Rectal smooth muscle tissue (tissue), 1 donor: ENCODE results near the gene RNF115.

Experiments
- H3K27ac ChIP-seq: one replicate; pipeline ENCODE4 v1.7.0; 2013; ENCODE audit warnings: low read depth, low read length, inconsistent platforms
- H3K27me3 ChIP-seq: one replicate; pipeline ENCODE4 v1.7.0; 2013; ENCODE audit warnings: low read length; ENCODE audit not compliant: control insufficient read depth, insufficient read depth
- H3K36me3 ChIP-seq: one replicate; pipeline ENCODE4 v1.7.0; 2013; ENCODE audit warnings: low read length; ENCODE audit not compliant: control insufficient read depth, insufficient read depth
- H3K4me1 ChIP-seq: one replicate; pipeline ENCODE4 v1.7.0; 2013; ENCODE audit warnings: low read length; ENCODE audit not compliant: control insufficient read depth, insufficient read depth
- H3K4me3 ChIP-seq: one replicate; pipeline ENCODE4 v1.7.0; 2013; ENCODE audit warnings: low read length
- H3K9ac ChIP-seq: one replicate; pipeline ENCODE4 v1.7.0; 2013; ENCODE audit warnings: low read length

Gene RNF115

GRCh38 chr1:145823565-145824498, at the start of gene RNF115, which contains the start of gene POLR3C:
Gene RNF115 (minus strand): TSS chr1:145824095. CDS start chr1:145823873, 222 bp downstream.
Gene POLR3C (plus strand): TSS chr1:145824200. CDS start chr1:145825777, 1,577 bp downstream.
- Histone ChIP-seq H3K4me1 (peaks cover 3% of the 10 kb centered on the region), H3K4me3 (peak within 1 kb of the TSS; percentile 97), H3K27ac (peak within 1 kb of the TSS; percentile 76), H3K36me3 (peaks cover 18% of the 10 kb centered on the region), H3K27me3 (no peaks in the 10 kb centered on the region), H3K9ac (peak within 1 kb of the TSS; percentile 83)

- H3K27ac ChIP-seq: peak overlapping the region; percentile 83
- peak overlapping the region; percentile 51 for H3K4me3 ChIP-seq
- no peaks in the 10 kb centered on the region for H3K36me3 ChIP-seq
- no peaks in the 10 kb centered on the region for H3K27me3 ChIP-seq
- peak overlapping the region; percentile 1 for H3K9ac ChIP-seq
- H3K4me1 ChIP-seq: peaks cover 4% of the 10 kb centered on the region
Observed at GRCh38 chr1:145871994-145872924, 48.4 kb upstream of the RNF115 start.

- H3K4me3 ChIP-seq: no peak overlapping the region
- H3K27ac ChIP-seq: no peak overlapping the region
- peaks cover 4% of the 10 kb centered on the region for H3K4me1 ChIP-seq
Observed at GRCh38 chr1:145868232-145868631, 44.3 kb upstream of the RNF115 start.

GRCh38 chr1:145863282-145864018, 39.6 kb upstream of the RNF115 start:
- Histone ChIP-seq H3K9ac (no peak overlapping the region), H3K27me3 (no peaks in the 10 kb centered on the region), H3K4me3 (no peak overlapping the region), H3K36me3 (no peaks in the 10 kb centered on the region), H3K27ac (no peak overlapping the region), H3K4me1 (peaks cover 5% of the 10 kb centered on the region)

More at GRCh38 chr1:145868232-145868631, 44.3 kb upstream of the RNF115 start:
- Histone ChIP-seq H3K36me3 (no peaks in the 10 kb centered on the region), H3K27me3 (no peaks in the 10 kb centered on the region), H3K9ac (no peak overlapping the region)

- H3K4me1 ChIP-seq: peaks cover 9% of the 10 kb centered on the region
- peak overlapping the region; percentile 82 for H3K4me3 ChIP-seq
- H3K27ac ChIP-seq: peak overlapping the region; percentile 86
- no peaks in the 10 kb centered on the region for H3K27me3 ChIP-seq
- peaks cover 16% of the 10 kb centered on the region for H3K36me3 ChIP-seq
- H3K9ac ChIP-seq: peak overlapping the region; percentile 58
Observed at GRCh38 chr1:145859491-145860023, 35.7 kb upstream of the RNF115 start.

GRCh38 chr1:145858901-145859490, 35.1 kb upstream of the RNF115 start, which contains the start of gene PIAS3:
Gene PIAS3 (minus strand): TSS chr1:145859081. CDS start chr1:145858990, 91 bp downstream.
- H3K27me3 ChIP-seq: no peaks in the 10 kb centered on the region
- peak within 1 kb of the TSS; percentile 86 for H3K27ac ChIP-seq
- H3K4me3 ChIP-seq: peak within 1 kb of the TSS; percentile 92
- H3K4me1 ChIP-seq: peaks cover 9% of the 10 kb centered on the region
- H3K9ac ChIP-seq: peak within 1 kb of the TSS; percentile 58
- peaks cover 22% of the 10 kb centered on the region for H3K36me3 ChIP-seq

- Histone ChIP-seq H3K36me3 (peaks cover 27% of the 10 kb centered on the region), H3K4me3 (peak overlapping the region; percentile 92), H3K9ac (peak overlapping the region; percentile 51), H3K27me3 (no peaks in the 10 kb centered on the region), H3K4me1 (peaks cover 9% of the 10 kb centered on the region), H3K27ac (peak overlapping the region; percentile 86)
Observed at GRCh38 chr1:145858238-145858900, 34.5 kb upstream of the RNF115 start.

- no peak overlapping the region for H3K9ac ChIP-seq
- no peak overlapping the region for H3K27ac ChIP-seq
- peaks cover 28% of the 10 kb centered on the region for H3K36me3 ChIP-seq
- H3K27me3 ChIP-seq: no peaks in the 10 kb centered on the region
- H3K4me3 ChIP-seq: peak overlapping the region; percentile 20
- H3K4me1 ChIP-seq: peaks cover 9% of the 10 kb centered on the region
Observed at GRCh38 chr1:145857170-145857569, 33.3 kb upstream of the RNF115 start.

GRCh38 chr1:145855426-145855948, 31.6 kb upstream of the RNF115 start:
- peaks cover 9% of the 10 kb centered on the region for H3K4me1 ChIP-seq
- H3K27ac ChIP-seq: no peak overlapping the region
- no peak overlapping the region for H3K9ac ChIP-seq
- H3K36me3 ChIP-seq: peaks cover 36% of the 10 kb centered on the region
- H3K27me3 ChIP-seq: no peaks in the 10 kb centered on the region
- no peak overlapping the region for H3K4me3 ChIP-seq

- Histone ChIP-seq H3K27ac (no peak overlapping the region), H3K9ac (no peak overlapping the region), H3K27me3 (no peaks in the 10 kb centered on the region), H3K4me3 (no peak overlapping the region), H3K4me1 (no peaks in the 10 kb centered on the region), H3K36me3 (peaks cover 33% of the 10 kb centered on the region)
Observed at GRCh38 chr1:145849356-145850160, 25.7 kb upstream of the RNF115 start.
